Heart left ventricle (tissue), 13 donors: Measurements from ENCODE around the gene NPHP4.

Experiments used
- POLR2A ChIP-seq, 2 donors: fragments of 450-650 bp; IDR thresholded peaks; one replicate each; pipeline ENCODE4 v1.6.1; 2017; ENCODE audit warnings: antibody characterized with exemption in 2 of 2, mild to moderate bottlenecking in 2 of 2, moderate library complexity in 2 of 2
- TF ChIP-seq, protein P1 (sequence below), 12 donors: fragments of 200-600 bp; sonication (generic) in 4 of 12; IDR thresholded peaks; one replicate each; pipeline versions ENCODE4 v1.5.0 to v1.8.0; 2018 to 2022; ENCODE audit warnings: antibody characterized with exemption in 12 of 12, mild to moderate bottlenecking in 5 of 12
- donor health status: ischemic (EF 13 %, LVEDD 7.1; RV severe dilation, severe dysfunction).
- donor health status: DM: no; HTN: yes; CAD: no.
- donor health status: DM: no; HTN: no; CAD: no.
- donor health status: ischemic (EF 25% LVEDD 6.9; RV normal size, moderate dysfunction).
- donor health status: ischemic (EF 25% LVEDD 5.7; RV mildly dilated, moderate dysfunction).
- donor health status: ischemic (EF 35%, LVEDD 5.7; RV mildly dilated, moderate dysfunction).
- donor health status: nonischemic (EF 11% LVEDD 7.7; RV severe dilation, severe dysfunction).
- donor health status: DM: yes; HTN: yes; CAD: no.
- donor health status: PGD.
- donor health status: ischemic (EF 29% LVEDD 5.4; RV normal size, mild dysfunction).
- donor health status: nonischemic (EF 23%, LVEDD 6.1; RV moderate dilation, normal function).

DNA sequence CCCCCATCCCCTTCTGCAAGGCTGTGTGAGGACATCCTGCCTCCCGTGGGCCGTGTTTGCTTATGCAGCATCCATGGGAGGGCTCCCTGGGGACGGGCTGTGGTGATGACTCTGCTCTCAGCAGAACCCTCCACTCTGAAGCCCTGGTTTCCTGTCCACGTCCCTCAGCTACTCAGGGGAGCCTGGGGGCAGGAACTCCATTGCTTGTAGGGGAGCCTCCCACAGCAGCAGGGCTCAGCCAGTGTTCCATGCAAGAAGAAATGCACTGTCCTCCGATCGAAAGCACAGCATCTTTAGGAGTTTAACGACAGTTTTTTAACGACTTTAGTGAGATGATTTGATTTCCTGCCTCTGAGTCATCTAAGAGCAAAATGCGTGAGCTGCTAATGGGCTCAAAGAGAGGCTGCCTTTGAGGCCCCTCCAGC lies 45.1 kb upstream of the NPHP4 start:
- TF ChIP-seq, protein P1, sequence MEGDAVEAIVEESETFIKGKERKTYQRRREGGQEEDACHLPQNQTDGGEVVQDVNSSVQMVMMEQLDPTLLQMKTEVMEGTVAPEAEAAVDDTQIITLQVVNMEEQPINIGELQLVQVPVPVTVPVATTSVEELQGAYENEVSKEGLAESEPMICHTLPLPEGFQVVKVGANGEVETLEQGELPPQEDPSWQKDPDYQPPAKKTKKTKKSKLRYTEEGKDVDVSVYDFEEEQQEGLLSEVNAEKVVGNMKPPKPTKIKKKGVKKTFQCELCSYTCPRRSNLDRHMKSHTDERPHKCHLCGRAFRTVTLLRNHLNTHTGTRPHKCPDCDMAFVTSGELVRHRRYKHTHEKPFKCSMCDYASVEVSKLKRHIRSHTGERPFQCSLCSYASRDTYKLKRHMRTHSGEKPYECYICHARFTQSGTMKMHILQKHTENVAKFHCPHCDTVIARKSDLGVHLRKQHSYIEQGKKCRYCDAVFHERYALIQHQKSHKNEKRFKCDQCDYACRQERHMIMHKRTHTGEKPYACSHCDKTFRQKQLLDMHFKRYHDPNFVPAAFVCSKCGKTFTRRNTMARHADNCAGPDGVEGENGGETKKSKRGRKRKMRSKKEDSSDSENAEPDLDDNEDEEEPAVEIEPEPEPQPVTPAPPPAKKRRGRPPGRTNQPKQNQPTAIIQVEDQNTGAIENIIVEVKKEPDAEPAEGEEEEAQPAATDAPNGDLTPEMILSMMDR (IDR thresholded peaks at IDR 0.05): no peak
- no peak for TF ChIP-seq POLR2A (IDR thresholded peaks at IDR 0.05)
